NCI-H2029 (cell line): Measurements from ENCODE around the gene ASB9.
A peak's percentile ranks its signal among the peaks of the same experiment; 100 is the strongest.
"Not testable (repeated sequence)": the region's sequence is repeated elsewhere in the genome, so short reads cannot be mapped to it uniquely, and the experiment has no call there.

Experiments
- DNase-seq: peaks from one replicate; lab custom pipeline; 2025; lab: John Stamatoyannopoulos, UW

The ASB9 gene

GRCh38 chrX:15269618-15270521 is at the start of gene ASB9:
Gene ASB9, minus strand, starts transcription at chrX:15270083. Its CDS starts 209 bp downstream, at chrX:15269874.
- DNase-seq, result no peak

GRCh38 chrX:15319075-15319474 is 49.2 kb upstream of the ASB9 start:
- DNase-seq, result no peak

DNA sequence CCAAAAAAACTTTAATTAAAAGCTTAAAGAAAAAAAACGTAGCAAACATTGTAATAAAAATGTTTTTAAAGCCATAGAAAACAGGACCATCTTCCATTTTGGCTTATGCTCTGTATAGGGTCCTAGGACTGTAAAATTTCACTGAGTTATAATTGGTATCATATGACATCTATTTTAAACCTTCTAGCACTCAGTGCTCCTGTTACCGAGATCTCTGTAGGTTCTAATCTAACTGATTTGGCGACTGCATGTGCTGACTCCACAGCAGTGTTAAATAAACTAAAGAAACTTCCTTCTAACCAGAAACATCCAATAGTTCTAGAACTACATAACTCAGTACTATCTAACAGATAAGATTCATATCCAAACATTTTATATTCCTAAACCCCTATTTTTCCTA is 45.6 kb upstream of the ASB9 start, which contains the start of gene ASB11:
Gene ASB11, minus strand, starts transcription at position 132 of the 400 bp plus-strand sequence. Its CDS starts 35 bp downstream, at position 97.
- DNase-seq, result no peak

GRCh38 chrX:15314472-15314871 is 44.6 kb upstream of the ASB9 start:
- no peak for DNase-seq

DNA sequence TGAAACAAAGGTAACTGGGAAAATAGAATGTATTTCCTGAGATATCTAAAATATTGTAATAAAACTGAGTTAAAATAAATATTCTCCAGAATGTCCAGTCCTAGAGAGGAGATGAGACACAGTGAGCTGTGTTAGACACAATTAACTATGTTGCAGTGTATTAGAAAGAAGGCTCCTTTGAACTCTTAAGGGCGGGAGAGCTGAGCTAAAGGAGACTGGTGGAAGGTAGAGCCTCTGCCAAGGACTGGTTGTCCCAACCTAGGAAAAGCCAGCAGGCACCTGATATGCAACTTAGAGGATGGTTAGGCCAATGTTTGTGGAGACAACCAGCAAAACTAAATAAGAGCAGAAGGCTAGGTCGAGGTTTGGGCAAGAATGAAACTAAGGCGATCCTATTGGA is 41.2 kb upstream of the ASB9 start:
- no peak for DNase-seq

DNA sequence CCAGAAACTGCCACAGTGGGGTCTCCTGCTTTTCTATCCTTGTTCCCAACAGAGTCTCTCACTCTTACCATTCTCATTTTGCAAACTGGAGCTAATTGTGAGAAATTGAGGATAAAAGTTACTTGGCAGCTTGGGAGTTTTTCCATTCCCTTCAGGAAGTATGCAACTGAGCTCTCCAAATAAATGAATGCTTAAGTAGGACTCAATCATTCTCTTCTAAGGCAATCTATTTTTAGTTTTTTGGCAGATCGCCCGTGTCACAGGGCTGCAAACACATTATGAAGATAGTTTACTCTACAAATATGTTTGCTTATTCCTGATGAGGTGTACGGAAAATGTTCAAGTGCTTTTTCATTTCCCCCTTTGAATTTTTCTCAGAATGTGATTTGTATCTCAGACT is 40.2 kb upstream of the ASB9 start:
- peak; percentile 41 for DNase-seq

- not testable (repeated sequence) for DNase-seq
Measured at GRCh38 chrX:15305899-15306298, 36.0 kb upstream of the ASB9 start.

DNA sequence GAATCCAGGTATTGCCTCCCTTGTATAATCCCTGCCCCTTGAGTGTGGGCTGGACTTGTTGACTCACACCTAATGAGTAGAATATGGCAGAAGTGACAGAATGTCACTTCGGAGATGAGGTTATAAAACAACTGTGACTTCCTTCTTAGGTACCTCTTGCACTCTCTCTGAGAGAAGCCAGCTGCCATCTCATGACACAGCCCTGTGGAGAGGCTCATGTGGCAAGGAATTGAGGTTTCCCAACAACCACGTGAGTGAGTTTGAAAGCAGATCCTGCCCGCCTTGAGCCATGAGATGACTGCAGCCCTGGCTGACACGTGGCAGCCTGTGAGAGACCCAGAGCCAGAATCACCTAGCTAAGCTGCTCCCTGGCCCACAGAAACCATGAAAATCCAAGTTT is 32.0 kb upstream of the ASB9 start:
- DNase-seq, result peak; percentile 12

GRCh38 chrX:15299941-15300851 is 30.3 kb upstream of the ASB9 start:
- DNase-seq, result no peak

GRCh38 chrX:15298780-15299179 is 28.9 kb upstream of the ASB9 start:
- no peak for DNase-seq

- DNase-seq, result no peak
Measured at GRCh38 chrX:15298201-15298600, 28.3 kb upstream of the ASB9 start.

- no peak for DNase-seq
Measured at GRCh38 chrX:15293451-15293850, 23.6 kb upstream of the ASB9 start.

DNA sequence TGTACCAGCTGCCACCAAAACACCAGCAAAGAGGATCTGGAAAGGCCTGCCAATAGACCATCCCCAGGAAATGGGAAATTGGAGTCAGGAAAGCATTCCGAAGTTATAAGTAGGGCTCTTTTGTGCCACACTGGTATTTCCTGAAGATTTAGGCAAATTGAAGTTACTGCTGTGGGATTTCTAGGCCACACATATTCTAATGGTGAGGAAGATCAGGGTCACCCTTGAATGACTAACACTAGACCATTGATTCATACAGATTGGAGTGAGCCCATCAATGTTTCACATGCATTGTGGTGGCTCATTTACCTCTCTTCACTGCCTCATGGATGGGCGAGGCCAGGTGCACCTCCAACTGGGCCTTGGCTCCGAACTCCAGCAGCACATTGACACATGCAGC is 23.0 kb upstream of the ASB9 start:
- no peak for DNase-seq

GRCh38 chrX:15277604-15278003 is 7.7 kb upstream of the ASB9 start:
- no peak for DNase-seq

DNA sequence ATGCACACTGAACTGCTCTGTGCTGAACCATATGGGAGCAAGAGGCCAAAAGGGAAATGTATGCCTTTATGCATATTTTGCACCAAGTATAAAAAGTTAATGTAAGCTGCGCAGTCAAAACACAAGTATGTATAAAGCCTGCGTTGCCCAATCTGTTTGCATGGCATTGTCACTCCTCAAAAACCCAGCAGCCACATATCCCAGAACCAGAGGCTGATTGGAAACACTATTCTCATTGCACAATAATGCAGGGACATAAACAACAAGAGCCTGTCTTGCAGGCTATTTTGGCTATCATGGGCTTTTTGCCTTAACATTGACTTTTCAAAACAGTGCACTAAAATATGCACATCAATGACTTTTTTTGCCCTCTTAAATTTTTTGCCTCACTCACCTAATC is 5.1 kb upstream of the ASB9 start:
- no peak for DNase-seq

DNA sequence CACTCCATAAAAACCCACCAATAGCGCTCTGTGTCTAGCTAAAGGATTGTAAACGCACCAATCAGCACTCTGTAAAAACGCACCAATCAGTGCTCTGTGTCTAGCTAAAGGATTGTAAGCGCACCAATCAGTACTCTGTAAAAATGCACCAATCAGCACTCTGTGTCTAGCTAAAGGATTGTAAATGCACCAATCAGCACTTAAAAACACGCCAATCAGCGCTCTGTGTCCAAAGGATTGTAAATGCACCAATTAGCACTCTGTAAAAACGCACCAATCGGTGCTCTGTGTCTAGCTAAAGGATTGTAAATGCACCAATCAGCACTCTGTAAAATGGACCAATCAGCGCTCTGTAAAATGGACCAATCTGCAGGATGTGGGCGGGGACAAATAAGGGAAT is 3.4 kb upstream of the ASB9 start:
- not testable (repeated sequence) for DNase-seq

GRCh38 chrX:15271757-15272156 is 1.9 kb upstream of the ASB9 start:
- no peak for DNase-seq

- DNase-seq, result no peak
Measured at GRCh38 chrX:15269120-15269519, 763 bp downstream of the ASB9 start.

- DNase-seq, result no peak
Measured at GRCh38 chrX:15254852-15255251, 15.0 kb downstream of the ASB9 start.

DNA sequence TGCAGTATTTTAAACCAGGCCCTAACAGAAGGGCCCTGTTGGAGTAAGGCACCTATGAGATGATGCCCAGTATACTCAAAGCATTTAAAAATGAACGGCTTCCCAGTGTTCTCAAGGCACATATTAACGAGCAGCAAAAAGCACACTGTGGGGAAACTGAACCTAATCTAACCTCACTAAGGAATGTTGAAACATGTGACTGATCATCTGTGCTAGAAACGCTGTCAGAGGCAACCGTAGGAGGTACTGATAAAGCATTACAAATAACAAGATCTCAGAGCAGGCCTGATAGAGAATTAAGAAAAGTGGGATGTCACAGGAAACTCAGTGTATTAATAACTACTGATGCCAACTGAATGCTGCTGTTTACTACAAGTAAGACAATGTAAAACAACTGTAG is 24.0 kb downstream of the ASB9 start:
- DNase-seq, result no peak

DNA sequence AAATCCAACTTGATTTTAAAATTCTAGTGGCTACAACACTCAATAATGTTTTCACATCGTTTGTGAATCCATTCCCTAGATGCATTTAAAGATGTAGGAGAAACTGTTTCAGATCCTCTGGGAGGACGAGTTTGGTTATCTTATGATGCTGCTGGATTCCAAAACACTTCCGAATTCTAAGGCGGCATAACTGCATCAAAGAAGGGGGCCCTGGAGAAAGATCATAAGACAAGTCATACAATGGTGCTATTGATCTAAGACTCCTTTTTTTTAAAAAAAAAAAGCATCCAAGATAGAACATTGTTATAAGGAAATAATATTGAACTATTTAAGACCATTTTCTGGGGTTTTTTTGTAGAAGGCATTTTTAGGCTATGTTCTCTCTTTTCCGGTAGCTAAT is 25.5 kb downstream of the ASB9 start:
- DNase-seq, result no peak

GRCh38 chrX:15242899-15243555 is 26.9 kb downstream of the ASB9 start:
- DNase-seq, result peak; percentile 10
